NCI-H146 treated with DMSO at 0.1 percent for 48 hours (cell line): ENCODE results near the gene CYP27B1.

Experiments used
- DNase-seq: peaks from one replicate; lab custom pipeline; 2025; ENCODE audit not compliant: unreplicated experiment; lab: John Stamatoyannopoulos, UW

The CYP27B1 gene, protein sequence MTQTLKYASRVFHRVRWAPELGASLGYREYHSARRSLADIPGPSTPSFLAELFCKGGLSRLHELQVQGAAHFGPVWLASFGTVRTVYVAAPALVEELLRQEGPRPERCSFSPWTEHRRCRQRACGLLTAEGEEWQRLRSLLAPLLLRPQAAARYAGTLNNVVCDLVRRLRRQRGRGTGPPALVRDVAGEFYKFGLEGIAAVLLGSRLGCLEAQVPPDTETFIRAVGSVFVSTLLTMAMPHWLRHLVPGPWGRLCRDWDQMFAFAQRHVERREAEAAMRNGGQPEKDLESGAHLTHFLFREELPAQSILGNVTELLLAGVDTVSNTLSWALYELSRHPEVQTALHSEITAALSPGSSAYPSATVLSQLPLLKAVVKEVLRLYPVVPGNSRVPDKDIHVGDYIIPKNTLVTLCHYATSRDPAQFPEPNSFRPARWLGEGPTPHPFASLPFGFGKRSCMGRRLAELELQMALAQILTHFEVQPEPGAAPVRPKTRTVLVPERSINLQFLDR

DNA sequence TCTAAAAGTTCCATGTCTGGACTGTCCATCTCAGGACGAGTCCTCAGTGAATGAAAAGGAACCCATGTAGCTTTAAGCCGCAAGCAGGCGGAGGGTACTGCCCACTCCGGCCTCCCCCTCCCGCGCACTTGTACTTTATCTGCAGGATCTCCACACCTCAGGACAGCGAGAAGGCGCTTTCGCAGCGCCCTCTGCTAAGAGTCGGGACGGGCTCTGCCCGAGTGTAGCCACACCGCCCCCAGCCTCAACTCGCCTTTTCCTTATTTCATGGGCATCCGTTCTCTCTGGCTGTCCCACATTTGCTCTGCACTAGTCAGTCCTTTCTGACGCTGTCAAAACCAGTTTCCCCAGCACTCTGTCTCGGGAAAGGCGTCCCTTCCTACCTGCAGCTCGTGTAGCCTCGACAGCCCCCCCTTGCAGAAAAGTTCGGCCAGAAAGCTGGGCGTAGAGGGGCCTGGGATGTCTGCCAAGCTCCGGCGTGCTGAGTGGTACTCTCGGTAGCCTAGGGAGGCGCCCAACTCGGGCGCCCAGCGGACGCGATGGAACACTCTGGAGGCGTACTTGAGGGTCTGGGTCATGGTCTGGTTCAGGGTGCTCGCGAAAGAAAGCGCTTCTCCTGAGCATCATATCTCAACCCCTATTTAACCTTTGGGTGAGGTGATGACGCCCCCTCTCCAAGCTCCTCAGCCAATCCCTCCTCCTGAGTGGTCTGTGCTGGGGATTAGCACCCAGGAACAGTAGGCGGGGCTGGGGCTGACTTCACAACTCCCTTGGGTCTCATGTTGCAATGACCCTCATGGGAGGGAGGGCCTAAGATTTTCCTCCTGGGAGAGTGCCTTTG, at the start of gene CYP27B1:
Gene CYP27B1, minus strand, starts transcription at position 615 of the 841 bp plus-strand sequence. Its CDS starts 37 bp downstream, at position 578.
- DNase-seq: no peak

DNA sequence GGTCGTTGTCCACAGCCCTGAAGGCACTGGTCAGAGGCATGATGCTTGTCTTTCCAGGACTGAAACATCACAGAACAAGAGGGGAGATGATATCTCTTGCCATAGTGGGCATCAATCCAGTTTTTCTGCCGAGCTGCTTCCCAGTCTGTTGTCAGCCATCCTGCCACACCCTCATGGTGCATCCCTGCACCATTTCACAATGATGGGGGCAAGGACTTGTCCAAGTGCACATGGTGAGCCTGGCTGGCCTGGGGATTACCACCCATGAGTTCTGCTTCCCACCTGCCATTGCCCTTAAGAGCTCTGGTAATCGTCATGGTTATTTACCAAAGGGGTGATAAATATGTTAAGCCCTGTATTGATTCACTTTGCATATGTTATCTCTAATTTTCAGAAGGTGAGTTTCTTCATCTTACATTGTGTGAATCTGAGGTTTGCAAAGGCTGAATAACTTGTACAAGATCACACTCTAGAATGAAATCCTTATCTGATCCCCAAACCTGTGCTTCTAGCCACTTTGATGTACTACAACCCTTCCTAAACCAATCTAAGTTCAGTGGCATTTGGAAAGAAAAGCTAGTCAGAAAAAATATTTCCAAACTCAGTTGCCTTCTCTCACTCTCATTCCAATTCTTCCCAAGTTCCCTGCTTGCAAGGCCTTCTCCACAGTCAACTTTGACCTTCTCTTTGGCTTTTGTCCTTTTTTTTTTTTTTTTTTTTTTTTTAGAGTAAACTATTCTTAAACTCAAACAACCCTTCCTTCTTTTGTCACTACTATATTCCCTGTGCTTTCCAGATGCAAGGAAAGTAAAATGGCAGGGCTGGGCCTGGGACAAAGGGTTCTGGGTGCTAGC, 49.4 kb upstream of the CYP27B1 start:
- no peak for DNase-seq

DNA sequence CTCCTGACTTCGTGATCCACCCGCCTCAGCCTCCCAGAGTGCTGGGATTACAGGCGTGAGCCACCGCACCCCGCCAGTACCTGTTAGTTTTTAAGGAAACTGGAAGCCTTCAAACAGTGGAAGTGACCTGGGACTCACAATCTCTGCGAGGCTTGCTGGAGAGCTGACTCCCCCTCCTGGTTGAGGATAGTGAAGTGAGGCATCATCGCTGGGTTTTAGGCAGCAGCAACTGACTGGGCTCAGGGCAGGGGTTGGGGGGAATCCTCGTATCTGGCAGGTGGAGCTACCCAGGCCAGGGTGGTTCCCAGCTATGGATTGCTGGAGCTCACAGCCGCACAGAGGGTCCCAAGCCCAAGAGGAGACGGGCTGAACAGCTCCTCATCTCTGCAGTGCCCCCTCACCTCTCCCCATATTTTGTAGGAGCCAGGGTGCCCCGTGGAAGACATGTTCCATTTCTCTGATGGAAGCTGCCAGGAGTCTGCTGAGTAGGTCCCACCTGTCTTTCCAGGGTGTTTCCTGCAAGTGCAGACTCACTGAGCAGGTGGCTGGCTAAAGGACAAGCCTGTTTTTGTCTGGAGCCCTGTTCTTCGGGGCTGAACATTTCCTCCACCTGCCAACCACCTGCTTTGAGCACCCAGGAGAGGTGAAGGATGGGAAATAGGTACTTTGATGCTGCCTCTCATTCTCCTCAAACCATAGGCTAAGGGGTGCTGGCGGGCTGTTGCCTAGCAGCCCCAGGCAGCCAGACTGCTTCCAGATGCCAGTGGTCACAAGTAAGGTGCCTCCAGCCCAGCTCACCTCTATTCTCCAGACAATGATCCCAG, 48.5 kb upstream of the CYP27B1 start:
- peak; percentile 29 for DNase-seq

DNA sequence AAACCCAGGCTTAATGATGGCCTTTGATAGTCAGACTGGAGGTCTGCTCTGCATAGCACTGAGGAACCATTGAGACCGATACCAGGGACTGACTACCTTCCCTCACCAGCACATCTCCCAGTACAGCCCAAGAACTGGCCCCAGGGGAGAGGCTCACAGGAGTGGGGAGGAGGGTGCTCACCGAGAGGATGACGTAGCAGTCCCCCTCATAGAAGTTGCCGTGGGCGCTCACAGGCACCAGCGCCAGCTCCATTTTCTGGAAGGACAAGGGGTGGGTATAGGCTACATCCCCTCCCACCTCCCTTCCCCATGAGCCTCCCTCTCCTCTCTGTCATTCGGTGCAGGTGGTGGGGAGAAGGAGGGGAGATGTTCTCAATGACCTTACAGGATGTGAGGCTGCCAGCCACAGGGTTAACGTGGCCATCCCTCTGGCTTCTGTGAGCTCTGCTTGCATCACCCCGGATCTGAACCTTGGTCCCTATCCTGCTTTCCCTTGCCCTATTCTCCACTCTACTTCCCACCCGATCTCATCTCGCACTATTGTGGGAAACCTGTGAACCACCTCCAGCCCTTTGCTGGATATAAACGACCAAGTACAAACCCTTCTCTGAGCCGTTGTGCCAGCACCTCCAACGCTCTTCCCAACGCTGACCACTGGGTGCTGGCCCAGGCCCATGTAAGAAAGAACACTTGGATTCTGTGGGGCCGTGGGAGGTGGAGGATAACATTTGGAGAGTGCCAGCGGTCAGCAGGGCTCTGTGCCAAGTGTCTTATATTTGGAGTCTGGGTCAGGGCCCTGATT, 47.3 kb upstream of the CYP27B1 start:
- DNase-seq: no peak

DNA sequence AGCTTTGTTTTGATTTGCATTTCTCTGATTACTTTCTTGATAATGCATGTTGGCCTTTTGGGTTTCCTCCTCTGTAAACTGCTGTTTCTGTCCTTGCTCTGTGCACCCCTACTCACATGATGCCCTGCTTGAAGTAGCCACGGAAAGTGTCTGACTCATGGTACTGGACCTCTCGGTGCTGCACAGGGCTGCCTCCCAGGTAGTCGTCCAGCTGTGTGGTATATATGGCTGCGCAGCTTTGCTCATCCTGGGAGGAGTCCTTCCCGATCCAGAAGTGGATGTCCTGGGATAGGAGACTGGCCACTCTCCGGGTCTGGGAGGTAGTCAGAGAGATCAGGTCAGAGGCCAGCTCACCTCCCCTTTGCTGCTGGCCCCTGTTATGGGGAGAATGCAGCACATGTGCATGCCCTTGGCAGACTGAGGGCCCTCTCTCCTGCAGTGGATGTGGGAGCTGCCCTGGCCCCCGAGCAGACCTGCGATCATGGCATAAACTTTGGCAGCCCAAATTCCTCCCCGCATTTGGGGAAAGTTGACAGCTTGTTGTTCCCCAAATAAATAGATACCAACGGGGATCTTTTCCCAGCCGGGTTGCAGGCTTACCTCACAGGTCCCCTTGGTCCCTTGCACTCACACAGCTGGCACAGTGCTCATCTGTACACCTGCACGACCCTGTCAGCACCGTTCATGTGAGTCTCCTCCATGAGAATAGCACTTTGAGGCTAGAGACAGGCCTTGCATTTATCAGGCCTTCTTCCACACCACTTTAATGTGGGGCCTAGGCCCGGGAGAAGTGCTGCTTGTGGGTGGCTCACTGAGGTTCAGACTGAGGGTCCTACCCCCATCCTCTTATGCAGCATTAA, 46.5 kb upstream of the CYP27B1 start:
- DNase-seq: no peak

DNA sequence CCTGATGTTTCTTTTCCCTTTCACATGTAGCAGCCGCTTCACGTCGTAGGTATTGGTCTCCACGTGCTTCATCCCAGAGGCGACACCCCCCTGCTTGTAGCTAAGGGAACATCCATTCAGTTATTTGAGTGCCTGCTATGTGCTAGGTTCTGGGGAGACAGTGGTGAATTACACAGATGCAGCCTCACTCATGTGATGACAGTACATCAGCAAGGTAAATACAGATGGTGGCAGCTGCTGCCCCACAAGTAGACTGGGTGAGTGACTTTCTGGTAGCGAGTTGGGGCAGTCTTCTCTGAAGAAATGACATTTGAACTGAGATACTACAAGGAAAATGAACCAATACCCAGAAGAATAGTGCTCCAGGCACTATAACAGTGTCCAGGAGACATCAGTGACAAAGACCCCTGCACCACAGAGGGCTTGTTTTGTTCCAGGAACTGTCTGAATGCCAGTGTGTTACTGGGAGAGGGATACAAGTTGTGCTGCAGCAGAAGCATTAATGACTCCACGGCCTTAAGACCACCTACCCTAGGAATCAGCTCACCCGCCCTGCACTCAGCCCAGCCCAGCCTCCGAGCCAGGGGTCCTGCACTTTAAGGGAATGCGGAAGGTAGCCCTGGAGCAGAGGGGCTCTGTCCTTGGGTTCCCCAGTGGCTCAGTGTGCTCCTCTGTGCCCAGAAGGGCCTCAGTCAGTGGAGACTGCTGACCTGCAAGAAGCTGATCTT, 44.3 kb upstream of the CYP27B1 start:
- DNase-seq: no peak

DNA sequence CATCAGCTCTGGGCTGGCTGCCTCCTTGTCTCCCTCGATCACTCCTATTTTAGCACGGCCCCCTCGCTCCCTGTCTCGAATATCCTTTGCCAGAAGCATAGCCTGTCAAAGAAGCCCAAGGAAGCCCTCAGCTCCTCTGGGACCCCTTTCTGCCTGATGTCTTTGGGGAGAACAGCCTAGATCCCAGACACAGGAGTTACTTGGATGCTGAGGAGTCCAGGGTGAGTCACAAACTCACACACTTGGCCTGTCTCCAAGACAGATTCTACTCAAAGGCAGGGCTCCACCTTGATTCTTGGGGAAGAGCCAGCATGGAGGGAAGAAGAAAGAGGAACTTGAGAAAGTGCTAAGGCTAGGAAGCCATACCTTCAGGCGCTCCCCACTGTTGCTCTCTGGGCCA, 43.6 kb upstream of the CYP27B1 start:
- DNase-seq: no peak

DNA sequence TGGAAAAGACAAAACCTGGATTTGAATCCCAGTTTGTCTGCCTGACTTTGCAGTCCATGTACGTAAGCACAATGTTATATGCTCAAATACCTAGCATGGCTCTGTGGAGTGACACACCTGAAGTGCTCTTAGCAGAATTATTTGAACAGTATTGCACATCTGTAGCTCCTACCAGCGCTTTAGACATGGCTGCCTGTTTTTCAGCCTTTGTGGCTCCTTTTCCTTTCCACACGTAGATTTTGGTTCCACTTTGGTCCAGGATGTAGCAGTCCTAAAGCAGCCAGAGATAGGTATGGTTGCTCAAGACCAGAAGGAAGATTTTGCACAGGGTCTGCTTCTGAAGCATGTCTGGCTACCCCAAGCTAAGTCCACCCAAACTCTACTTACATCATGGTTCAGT, 42.5 kb upstream of the CYP27B1 start:
- DNase-seq: no peak

DNA sequence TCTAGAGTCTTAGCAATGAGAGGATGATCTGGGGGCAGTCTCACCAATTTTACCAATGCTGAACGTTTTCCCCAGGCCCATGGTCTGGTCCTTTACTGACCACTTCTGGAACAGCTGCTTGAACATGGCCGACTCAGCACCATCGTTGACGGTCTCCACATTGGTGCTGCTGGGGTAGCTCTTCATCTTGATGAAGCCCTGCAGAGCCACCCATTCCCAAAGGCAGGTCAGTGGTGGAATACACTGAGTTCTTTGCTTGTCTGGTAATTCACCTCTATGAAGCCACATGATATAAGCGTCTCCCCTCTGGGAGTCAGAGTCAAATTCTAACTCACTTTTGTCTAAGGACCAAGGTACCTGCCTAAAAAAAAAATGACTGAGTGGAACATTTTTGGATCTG, 41.5 kb upstream of the CYP27B1 start:
- no peak for DNase-seq

DNA sequence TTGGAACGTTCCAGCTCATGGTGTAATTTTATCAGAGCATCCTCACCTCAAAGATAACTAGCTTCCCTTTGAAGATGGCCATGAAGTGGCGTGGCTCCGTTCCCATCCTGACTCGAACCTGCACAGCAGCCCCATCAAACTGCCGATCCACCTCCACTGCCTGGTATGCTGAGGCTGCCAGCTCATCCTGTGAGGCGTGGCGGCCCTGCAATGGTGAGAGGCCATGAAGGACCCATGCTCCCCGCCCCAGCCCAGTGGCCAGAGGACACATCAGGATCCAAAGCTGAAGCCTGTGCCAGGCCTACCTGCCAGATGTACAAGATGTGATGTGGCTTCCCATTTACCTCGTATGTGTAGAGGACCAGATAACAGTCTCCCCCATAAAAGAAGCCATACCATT, 40.4 kb upstream of the CYP27B1 start:
- DNase-seq: no peak

DNA sequence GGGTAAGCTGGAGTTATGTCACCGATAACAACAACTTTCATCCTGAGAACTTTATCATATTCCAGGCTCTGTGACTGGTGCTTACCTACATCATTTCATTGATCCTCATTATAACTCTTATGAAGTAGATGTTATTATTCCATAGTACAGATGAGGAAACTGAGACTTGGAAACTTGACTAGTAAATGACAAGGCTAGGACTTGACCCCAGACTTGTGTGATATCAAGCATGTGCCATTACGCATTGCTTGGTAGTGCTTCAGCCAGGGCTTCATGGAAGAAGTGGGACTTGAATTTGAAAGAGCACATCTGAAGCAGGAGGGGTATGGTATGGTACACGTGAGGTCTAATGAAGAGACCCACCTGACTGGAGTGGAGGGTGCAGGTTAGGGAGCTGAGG, 39.8 kb upstream of the CYP27B1 start:
- DNase-seq: no peak

DNA sequence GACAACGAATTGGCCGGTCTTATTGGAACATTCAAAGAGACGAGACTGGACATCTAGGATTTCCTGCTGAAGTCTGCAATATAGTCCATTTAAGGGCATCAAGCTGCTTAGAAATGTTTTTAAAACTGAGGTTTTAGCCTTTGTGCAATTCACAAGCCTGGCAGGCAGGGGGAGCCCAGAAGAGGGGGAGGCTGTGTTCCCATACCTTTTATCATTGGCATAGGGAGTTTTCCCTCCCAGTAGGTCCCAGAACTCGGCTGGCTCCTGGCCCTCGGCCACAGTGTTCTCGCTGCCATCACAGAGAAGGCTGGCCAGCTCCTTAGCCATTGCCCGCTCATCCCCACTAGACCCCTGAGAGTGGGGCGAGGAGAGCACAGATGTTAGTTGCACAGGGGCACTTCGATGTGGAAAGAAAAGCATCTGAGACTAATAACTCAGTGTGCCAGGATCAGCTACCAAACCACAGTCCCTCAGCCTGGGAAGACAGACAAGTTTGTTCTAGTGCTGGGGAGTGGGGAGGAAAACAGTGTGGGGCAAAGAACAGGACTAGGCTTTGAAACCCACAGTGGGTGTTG, 36.5 kb upstream of the CYP27B1 start:
- no peak for DNase-seq

DNA sequence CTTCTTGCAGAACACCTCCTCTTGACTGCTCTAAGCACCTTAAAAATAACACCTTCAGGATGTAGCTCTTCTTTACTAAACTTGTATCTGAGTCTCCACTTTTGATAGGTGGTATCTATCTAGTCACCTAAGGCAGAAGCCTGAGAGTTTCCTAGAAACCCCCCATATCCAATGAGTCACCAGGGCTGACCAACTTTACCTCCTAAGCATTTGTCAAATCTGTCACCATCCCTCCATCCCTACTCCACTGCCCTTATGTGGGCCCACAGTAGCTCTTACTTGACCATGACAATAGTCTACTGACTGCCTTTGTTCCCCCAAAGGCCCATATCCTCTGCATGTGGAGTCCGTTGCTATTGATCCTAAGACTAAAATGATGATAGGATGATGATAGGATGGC, 35.7 kb upstream of the CYP27B1 start:
- no peak for DNase-seq

DNA sequence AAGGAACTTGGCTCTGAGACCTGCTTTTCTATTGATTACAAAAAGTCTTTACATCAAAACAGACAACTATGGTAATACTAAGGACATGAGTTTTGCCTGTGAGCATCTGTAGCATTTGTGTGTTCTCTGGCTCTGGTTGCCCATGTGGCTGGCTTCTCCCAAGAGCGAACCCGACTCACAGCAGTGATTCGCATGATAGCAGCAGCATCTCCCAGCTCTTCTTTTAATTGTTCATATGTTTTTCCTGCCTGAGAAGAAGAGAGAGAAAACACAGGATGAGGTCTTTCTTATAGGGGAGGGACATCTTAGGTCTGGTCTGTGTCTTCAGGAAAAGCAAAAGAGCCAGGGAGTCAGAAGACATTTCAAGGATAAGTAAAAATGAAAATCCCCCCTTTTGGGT, 34.1 kb upstream of the CYP27B1 start:
- DNase-seq: no peak

DNA sequence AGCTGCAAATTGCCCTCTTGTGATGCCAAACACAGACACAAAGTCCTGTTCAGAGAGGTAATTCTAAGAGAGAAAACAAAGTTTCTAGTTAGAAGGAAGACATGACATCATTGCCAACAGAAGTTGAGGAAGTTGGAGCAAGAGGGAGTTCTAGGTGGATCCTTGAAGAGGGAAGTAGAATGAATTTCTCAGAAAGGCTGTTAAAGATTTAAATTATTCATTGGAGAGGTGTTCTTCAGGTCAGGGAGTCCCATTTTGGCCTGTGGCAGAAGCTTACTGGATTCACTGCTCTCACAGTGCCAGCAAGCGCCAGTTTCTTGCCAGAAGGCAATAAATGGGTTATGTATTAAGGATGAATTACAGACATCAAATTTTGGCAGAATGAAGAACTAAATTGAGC, 31.1 kb upstream of the CYP27B1 start:
- no peak for DNase-seq

DNA sequence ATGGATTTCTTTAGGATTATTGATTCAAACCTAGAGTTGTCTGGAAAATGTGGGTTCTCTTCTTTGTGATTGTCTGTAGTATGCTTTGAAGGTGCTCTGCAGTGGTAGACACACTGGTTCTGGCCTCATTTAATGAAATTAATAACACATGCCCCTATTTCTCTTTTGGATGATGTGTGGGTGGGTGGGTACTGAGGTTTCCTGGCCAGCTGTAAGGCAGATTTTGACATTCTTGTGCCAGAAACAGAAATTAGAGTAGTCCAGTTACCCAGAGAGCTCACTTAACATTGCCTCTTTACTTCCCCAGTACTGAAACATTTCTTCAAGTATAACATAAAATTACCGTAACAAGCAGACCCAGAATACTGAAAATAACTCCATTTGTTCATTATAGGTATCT, 30.1 kb upstream of the CYP27B1 start:
- DNase-seq: no peak

DNA sequence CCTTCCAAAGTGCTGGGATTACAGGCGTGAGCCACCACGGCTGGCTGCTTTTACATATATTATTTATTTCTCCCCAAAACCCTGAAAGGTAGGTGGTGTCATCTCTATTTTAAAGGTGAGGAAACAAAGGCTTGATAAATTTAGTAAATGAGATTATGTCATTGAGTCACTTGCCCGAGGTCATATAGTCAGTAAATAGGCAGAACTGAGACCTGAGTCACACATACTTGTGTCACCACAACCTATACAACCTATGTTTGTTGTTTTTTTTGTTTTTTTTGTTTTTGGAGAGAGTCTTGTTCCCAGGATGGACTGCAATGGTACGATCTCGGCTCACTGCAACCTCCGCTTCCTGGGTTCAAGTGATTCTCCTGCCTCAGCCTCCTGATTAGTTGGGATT, 28.5 kb upstream of the CYP27B1 start:
- no peak for DNase-seq

DNA sequence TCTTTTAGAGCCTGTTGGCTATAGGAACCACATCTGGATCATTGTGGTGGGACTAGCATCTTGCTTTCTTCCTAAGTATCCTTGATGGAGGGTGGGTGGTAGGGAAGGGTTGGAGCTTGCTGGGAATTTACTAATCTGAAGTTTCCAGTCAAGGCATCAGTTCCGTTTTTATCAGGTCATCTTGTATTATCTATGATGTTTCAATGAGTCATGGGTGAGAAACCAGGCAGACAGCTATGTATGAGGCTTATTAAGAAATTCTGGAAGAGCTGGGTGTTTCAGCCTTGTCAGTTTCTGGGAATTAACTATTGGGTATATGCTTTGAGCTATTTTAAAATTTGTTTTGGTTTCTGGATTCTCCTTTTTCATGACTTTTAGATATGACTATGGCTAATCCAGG, 27.0 kb upstream of the CYP27B1 start:
- DNase-seq: no peak
